GM21526 (cell line): ENCODE results near the gene BMAL1.

Source experiments
- ATAC-seq: cut with Tn5 transposase; IDR thresholded peaks from one replicate; pipeline ENCODE4 v1.9.1; 2021; ENCODE audit warnings: moderate library complexity; ENCODE audit not compliant: unreplicated experiment, low FRiP score

BMAL1 gene

GRCh38 chr11:13314676-13315394 lies 37.2 kb downstream of the BMAL1 start:
- no peak for ATAC-seq

- ATAC-seq, result no peak
These were observed 38.2 kb downstream of the BMAL1 start for GRCh38 chr11:13315517-13316432.

GRCh38 chr11:13316528-13316961 lies 39.0 kb downstream of the BMAL1 start:
- ATAC-seq, result no peak

- ATAC-seq, result no peak
These were observed 39.9 kb downstream of the BMAL1 start for GRCh38 chr11:13317293-13318080.

- peak; percentile 72 for ATAC-seq
These were observed 41.1 kb downstream of the BMAL1 start for GRCh38 chr11:13318498-13319295.

GRCh38 chr11:13320688-13321087 lies 43.1 kb downstream of the BMAL1 start:
- no peak for ATAC-seq

GRCh38 chr11:13321431-13321830 lies 43.8 kb downstream of the BMAL1 start:
- ATAC-seq, result no peak

GRCh38 chr11:13324141-13324540 lies 46.6 kb downstream of the BMAL1 start:
- ATAC-seq, result no peak

- ATAC-seq, result no peak
These were observed 47.1 kb downstream of the BMAL1 start for GRCh38 chr11:13324709-13325108.

- ATAC-seq, result no peak
These were observed 49.8 kb downstream of the BMAL1 start for GRCh38 chr11:13327421-13327820.

- no peak for ATAC-seq
These were observed 50.7 kb downstream of the BMAL1 start for GRCh38 chr11:13328286-13328685.

- no peak for ATAC-seq
These were observed 52.2 kb downstream of the BMAL1 start for GRCh38 chr11:13329670-13330356.

- ATAC-seq, result no peak
These were observed 54.5 kb downstream of the BMAL1 start for GRCh38 chr11:13332124-13332523.

GRCh38 chr11:13333456-13333957 lies 55.9 kb downstream of the BMAL1 start:
- no peak for ATAC-seq

- no peak for ATAC-seq
These were observed 56.6 kb downstream of the BMAL1 start for GRCh38 chr11:13334034-13334786.

GRCh38 chr11:13335319-13335718 lies 57.7 kb downstream of the BMAL1 start:
- peak; percentile 46 for ATAC-seq

- no peak for ATAC-seq
These were observed 58.8 kb downstream of the BMAL1 start for GRCh38 chr11:13336246-13336878.

GRCh38 chr11:13338019-13338426 lies 60.4 kb downstream of the BMAL1 start:
- ATAC-seq, result no peak
